Activated CD8-positive, alpha-beta memory T cell treated with anti-CD3 and anti-CD28 coated beads, Interleukin-2, amount 50 U/mL, for 1 hour (primary cell): Measurements from ENCODE around the gene FARS2.
"Not testable (repeated sequence)": the region's sequence is repeated elsewhere in the genome, so short reads cannot be mapped to it uniquely, and the experiment has no call there.

ENCODE experiments used
- DNase-seq: peaks from one replicate; pipeline ENCODE4 v3.0.0-alpha.2; 2020; ENCODE audit errors: extremely low read depth

FARS2 gene

GRCh38 chr6:5693225-5694145 is 432.2 kb downstream of the FARS2 start:
- DNase-seq: no peak

- DNase-seq: no peak
Measured at GRCh38 chr6:5695260-5696245, 434.2 kb downstream of the FARS2 start.

- no peak for DNase-seq
Measured at GRCh38 chr6:5697508-5697907, 436.2 kb downstream of the FARS2 start.

GRCh38 chr6:5698318-5698717 is 437.0 kb downstream of the FARS2 start:
- DNase-seq: no peak

GRCh38 chr6:5699064-5699463 is 437.8 kb downstream of the FARS2 start:
- DNase-seq: not testable (repeated sequence)

- DNase-seq: no peak
Measured at GRCh38 chr6:5701174-5701573, 439.9 kb downstream of the FARS2 start.

- no peak for DNase-seq
Measured at GRCh38 chr6:5704708-5705107, 443.4 kb downstream of the FARS2 start.

- DNase-seq: no peak
Measured at GRCh38 chr6:5705252-5705651, 443.9 kb downstream of the FARS2 start.

- no peak for DNase-seq
Measured at GRCh38 chr6:5706124-5707033, 445.1 kb downstream of the FARS2 start.

GRCh38 chr6:5707281-5708045 is 446.1 kb downstream of the FARS2 start:
- no peak for DNase-seq

- DNase-seq: no peak
Measured at GRCh38 chr6:5710516-5710915, 449.2 kb downstream of the FARS2 start.

GRCh38 chr6:5710936-5711335 is 449.6 kb downstream of the FARS2 start:
- no peak for DNase-seq

GRCh38 chr6:5712349-5713215 is 451.3 kb downstream of the FARS2 start:
- DNase-seq: no peak

- DNase-seq: no peak
Measured at GRCh38 chr6:5713519-5713918, 452.2 kb downstream of the FARS2 start.

- no peak for DNase-seq
Measured at GRCh38 chr6:5718231-5718947, 457.1 kb downstream of the FARS2 start.

- DNase-seq: no peak
Measured at GRCh38 chr6:5723841-5724691, 462.8 kb downstream of the FARS2 start.

- DNase-seq: no peak
Measured at GRCh38 chr6:5724911-5725310, 463.6 kb downstream of the FARS2 start.
